Choroid plexus epithelial cell (primary cell): ENCODE data around the gene EFCAB11.

Experiments
- DNase-seq: peaks from one replicate; pipeline ENCODE4 v3.0.0-alpha.2; 2010; ENCODE audit warnings: low read depth
- H3K4me3 ChIP-seq: 2 replicates; pipeline ENCODE4 v1.5.1; 2011; ENCODE audit warnings: low read depth, mild to moderate bottlenecking, control low read depth, low read length, moderate library complexity
- TF ChIP-seq, protein P1 (sequence below): conservative IDR thresholded peaks from 2 replicates; pipeline ENCODE4 v1.5.1; 2011; ENCODE audit warnings: low read depth, mild to moderate bottlenecking, control low read depth, inconsistent platforms, low read length, moderate library complexity

EFCAB11 gene

DNA sequence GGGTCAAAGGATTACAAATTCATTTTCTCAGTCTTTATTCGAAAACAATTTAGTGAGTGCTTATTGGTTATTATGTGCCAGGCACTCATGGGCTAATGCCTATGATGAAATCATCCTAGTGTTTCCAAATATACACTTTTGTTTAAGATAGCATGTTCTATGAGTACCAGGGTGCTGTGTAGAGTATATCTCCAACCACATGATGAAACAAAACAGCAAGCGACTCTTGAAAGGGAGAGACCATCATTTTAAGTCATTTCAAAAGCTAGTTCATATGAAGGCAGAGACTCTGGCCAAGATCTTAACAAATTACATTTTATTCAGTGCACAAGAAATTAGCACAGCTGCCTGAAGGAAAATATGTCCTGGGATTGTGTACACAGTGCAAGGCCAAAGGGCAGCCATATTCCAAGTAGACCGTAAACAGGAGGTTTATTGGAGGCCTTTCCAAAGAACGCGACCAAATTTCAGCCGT is 204.2 kb downstream of the EFCAB11 start:
- H3K4me3 ChIP-seq = no peak overlapping the region
- TF ChIP-seq, protein P1, sequence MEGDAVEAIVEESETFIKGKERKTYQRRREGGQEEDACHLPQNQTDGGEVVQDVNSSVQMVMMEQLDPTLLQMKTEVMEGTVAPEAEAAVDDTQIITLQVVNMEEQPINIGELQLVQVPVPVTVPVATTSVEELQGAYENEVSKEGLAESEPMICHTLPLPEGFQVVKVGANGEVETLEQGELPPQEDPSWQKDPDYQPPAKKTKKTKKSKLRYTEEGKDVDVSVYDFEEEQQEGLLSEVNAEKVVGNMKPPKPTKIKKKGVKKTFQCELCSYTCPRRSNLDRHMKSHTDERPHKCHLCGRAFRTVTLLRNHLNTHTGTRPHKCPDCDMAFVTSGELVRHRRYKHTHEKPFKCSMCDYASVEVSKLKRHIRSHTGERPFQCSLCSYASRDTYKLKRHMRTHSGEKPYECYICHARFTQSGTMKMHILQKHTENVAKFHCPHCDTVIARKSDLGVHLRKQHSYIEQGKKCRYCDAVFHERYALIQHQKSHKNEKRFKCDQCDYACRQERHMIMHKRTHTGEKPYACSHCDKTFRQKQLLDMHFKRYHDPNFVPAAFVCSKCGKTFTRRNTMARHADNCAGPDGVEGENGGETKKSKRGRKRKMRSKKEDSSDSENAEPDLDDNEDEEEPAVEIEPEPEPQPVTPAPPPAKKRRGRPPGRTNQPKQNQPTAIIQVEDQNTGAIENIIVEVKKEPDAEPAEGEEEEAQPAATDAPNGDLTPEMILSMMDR = no peak
- DNase-seq = peak; percentile 73

DNA sequence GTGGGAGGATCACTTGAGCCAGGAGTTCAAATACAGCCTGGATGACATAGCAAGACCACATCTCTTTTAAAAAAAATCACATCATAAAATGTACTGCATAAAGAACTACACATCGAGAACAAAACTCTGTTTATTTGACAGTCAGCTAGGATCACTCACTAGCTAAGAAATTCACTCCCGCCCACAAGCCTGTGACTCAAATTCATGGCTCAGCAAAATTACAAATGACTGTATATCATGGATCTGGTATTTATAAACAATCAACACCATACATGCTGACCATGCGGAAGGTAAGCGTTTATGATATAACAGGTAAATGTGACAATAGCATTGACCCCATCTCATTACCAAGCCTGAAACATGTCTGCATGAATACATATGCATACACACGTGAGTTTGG is 206.5 kb downstream of the EFCAB11 start:
- H3K4me3 ChIP-seq = no peak overlapping the region
- peak; percentile 45 for DNase-seq
- TF ChIP-seq, protein P1 = no peak

DNA sequence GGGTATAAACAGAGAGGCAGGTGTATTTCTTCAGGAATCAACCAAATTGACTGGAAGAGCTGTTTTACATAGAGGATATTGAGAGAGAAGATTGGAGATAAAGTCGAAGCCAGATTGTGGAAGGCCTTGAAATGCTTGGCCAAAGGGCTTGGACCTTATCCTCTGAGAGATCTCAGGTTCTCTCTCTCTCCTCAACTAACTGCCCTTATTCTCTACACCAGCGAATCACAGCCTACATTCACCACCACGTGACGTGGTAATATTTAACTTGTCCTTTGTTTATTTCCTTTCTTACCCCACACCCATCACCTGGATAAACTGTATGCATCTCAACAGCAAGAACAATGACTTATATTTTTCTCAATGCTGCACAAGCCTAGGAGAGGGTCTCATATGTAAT is 207.4 kb downstream of the EFCAB11 start:
- no peak overlapping the region for H3K4me3 ChIP-seq
- no peak for DNase-seq
- TF ChIP-seq, protein P1 = no peak

DNA sequence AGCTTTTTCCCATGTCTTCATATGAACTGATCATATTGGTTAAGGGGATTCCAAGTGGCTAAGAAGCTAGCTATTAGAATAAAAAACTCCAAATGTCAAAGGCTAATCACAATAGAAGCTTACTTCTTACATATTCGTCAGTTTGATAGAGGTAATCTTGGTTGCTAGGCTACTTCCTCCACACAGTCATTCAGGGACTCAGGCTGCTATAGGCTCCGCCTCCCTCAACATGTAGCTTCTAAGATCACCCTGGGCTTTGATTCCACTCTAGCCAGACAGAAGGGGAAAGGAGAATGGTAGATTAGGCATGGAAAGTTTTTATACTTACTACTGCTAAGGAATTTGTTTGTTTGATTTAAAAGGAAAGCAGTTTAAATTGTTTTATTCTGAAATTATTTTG is 207.9 kb downstream of the EFCAB11 start:
- TF ChIP-seq, protein P1 = no peak
- no peak for DNase-seq
- H3K4me3 ChIP-seq = no peak overlapping the region

DNA sequence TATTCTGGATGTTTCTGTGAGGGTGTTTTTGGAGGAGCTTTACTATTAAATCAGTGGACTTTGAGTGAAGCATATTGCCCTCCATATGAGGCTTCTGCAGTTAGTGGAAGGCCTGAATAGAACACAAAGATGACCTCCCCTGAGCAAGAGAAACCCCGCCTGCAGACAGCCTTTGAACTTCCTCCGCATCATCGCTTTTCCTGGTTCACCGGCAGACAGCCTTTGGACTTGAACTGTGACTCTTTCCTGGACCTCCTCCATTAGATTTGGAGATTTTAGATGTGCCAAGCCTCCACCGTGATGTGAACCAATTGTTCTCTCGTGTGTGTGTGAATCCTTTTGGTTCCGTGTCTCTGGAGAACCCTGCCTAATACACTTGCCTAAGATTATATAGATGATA is 208.4 kb downstream of the EFCAB11 start:
- DNase-seq = no peak
- TF ChIP-seq, protein P1 = no peak
- no peak overlapping the region for H3K4me3 ChIP-seq
